WTC11 (cell line): ENCODE measurements around the gene STK33. TPM values are rescaled to one million over a fixed set of nuclear protein-coding genes. Genes with fewer than 3 reads are reported as not detected.

ENCODE experiments used
- ATAC-seq: fragments of 200-7000 bp; cut with Tn5 transposase; 2 replicates; pipeline ENCODE4 v1.10.0; 2021; ENCODE audit warnings: mild to moderate bottlenecking, moderate library complexity
- CTCF ChIA-PET: fragments of 300-600 bp; sonication (Branson Sonifier 250); formaldehyde crosslinking; loops from one replicate; lab custom pipeline; 2021; ENCODE audit warnings: antibody characterized with exemption; lab: Charles Lee
- POLR2A ChIA-PET: fragments of 350-600 bp; sonication (Branson Sonifier 250); formaldehyde crosslinking; loops from one replicate; lab custom pipeline; 2021; ENCODE audit warnings: antibody characterized with exemption; lab: Charles Lee
- DNase-seq: peaks from one replicate; pipeline ENCODE4 v3.0.0; 2021; ENCODE audit warnings: low spot score
- H3K27ac Mint-ChIP-seq: 2 replicates; pipeline ENCODE4 v1.8.0; 2021; ENCODE audit warnings: mixed read lengths
- H3K27me3 Mint-ChIP-seq: 2 replicates; pipeline ENCODE4 v1.8.0; 2021; ENCODE audit warnings: low read depth, mild to moderate bottlenecking, moderate library complexity, mixed read lengths
- H3K36me3 Mint-ChIP-seq: 2 replicates; pipeline ENCODE4 v1.8.0; 2021; ENCODE audit warnings: mixed read lengths
- H3K4me1 Mint-ChIP-seq: 2 replicates; pipeline ENCODE4 v1.8.0; 2022; ENCODE audit warnings: mixed read lengths
- H3K4me3 Mint-ChIP-seq: 2 replicates; pipeline ENCODE4 v1.8.0; 2021; ENCODE audit warnings: mild to moderate bottlenecking, moderate library complexity, mixed read lengths
- H3K9me3 Mint-ChIP-seq: 2 replicates; pipeline ENCODE4 v1.8.0; 2021; ENCODE audit warnings: mixed read lengths
- ELF4 ChIP-seq: sonication (generic); formaldehyde crosslinking; IDR thresholded peaks from 2 replicates; pipeline ENCODE4 v1.8.1; 2022; ENCODE audit warnings: low read depth, mild to moderate bottlenecking, moderate library complexity, missing genetic modification reagents
- IRF2 ChIP-seq: sonication (generic); formaldehyde crosslinking; IDR thresholded peaks from 2 replicates; pipeline ENCODE4 v1.8.0; 2022; ENCODE audit warnings: low read depth, missing genetic modification reagents, borderline replicate concordance
- JUN ChIP-seq: sonication (generic); formaldehyde crosslinking; IDR thresholded peaks from 2 replicates; pipeline ENCODE4 v1.8.0; 2023; ENCODE audit warnings: mild to moderate bottlenecking, missing genetic modification reagents
- NR2C2 ChIP-seq: sonication (generic); formaldehyde crosslinking; IDR thresholded peaks from 2 replicates; pipeline ENCODE4 v1.8.0; 2022; ENCODE audit warnings: mild to moderate bottlenecking, missing genetic modification reagents
- TEAD1 ChIP-seq: sonication (generic); formaldehyde crosslinking; IDR thresholded peaks from 2 replicates; pipeline ENCODE4 v1.8.0; 2022; ENCODE audit warnings: mild to moderate bottlenecking, missing genetic modification reagents
- ZNF671 ChIP-seq: fragments of 250-450 bp; sonication (Bioruptor Pico); IDR thresholded peaks from 2 replicates; pipeline ENCODE4 v1.8.0; 2021; ENCODE audit warnings: mild to moderate bottlenecking
- total RNA-seq: library from RNA; stranded (reverse); gene quantifications from 3 replicates; pipeline ENCODE4 v1.2.3, GENCODE V29; 2021
- TF ChIP-seq, protein P1 (sequence below): sonication (generic); formaldehyde crosslinking; IDR thresholded peaks from 2 replicates; pipeline ENCODE4 v1.8.0; 2023; ENCODE audit warnings: missing genetic modification reagents
- TF ChIP-seq, protein P2 (sequence below): fragments of 250-450 bp; sonication (Bioruptor Pico); IDR thresholded peaks from 2 replicates; pipeline ENCODE4 v1.9.0; 2021; ENCODE audit warnings: mild to moderate bottlenecking, borderline replicate concordance
- TF ChIP-seq, protein P3 (sequence below): sonication (generic); formaldehyde crosslinking; IDR thresholded peaks from 2 replicates; pipeline ENCODE4 v1.8.0; 2022; ENCODE audit warnings: mild to moderate bottlenecking, missing genetic modification reagents
- TF ChIP-seq, protein P4 (sequence below): sonication (generic); formaldehyde crosslinking; IDR thresholded peaks from 2 replicates; pipeline ENCODE4 v1.8.1; 2022; ENCODE audit warnings: mild to moderate bottlenecking, moderate library complexity, missing genetic modification reagents
- TF ChIP-seq, protein P5 (sequence below): sonication (generic); formaldehyde crosslinking; conservative IDR thresholded peaks from 2 replicates; pipeline ENCODE4 v1.8.1; 2022; ENCODE audit warnings: mild to moderate bottlenecking, missing genetic modification reagents
- TF ChIP-seq, protein P6 (sequence below): sonication (generic); formaldehyde crosslinking; IDR thresholded peaks from 2 replicates; pipeline ENCODE4 v1.8.1; 2022; ENCODE audit warnings: low read depth, mild to moderate bottlenecking, moderate library complexity, missing genetic modification reagents, borderline replicate concordance
- TF ChIP-seq, protein P7 (sequence below): sonication (generic); formaldehyde crosslinking; IDR thresholded peaks from 2 replicates; pipeline ENCODE4 v1.8.0; 2023; ENCODE audit warnings: mild to moderate bottlenecking, missing genetic modification reagents
- TF ChIP-seq, protein P8 (sequence below): sonication (generic); formaldehyde crosslinking; IDR thresholded peaks from 2 replicates; pipeline ENCODE4 v1.8.0; 2022; ENCODE audit warnings: mild to moderate bottlenecking, missing genetic modification reagents

STK33 gene
- total RNA-seq, 1 experiment from 2014 or later: 13.3 TPM

DNA sequence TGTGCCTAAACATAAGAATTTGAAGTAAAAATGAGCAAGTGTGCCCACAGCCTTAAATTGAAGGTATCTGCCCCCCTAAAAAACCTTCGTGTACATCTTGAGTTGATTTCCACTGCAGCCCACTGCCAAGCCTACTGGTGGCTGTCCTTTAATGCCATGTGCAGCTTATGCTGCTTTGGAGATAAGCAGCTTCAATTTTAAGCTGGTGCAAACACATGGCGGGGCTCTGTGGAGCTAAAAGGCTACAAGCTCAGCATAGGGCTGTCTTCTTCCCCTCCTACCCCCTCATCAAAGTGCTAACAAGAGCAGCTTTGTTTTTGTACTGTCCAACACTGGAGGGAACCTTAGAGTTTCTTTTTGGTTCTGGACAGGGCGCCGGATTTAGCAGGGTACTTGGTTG, 201.9 kb downstream of the STK33 start:
- Mint-ChIP-seq H3K9me3 (peaks cover 22% of the 10 kb centered on the region), H3K4me3 (no peak overlapping the region), H3K27ac (no peak overlapping the region), H3K36me3 (peaks cover 20% of the 10 kb centered on the region), H3K4me1 (peaks cover 26% of the 10 kb centered on the region), H3K27me3 (no peaks in the 10 kb centered on the region)
- ATAC-seq (no peak), DNase-seq (no peak)
- POLR2A ChIA-PET: interaction anchor here (0.6 kb wide), 1 partner anchor 63 kb away, joined by 6 read pairs; no protein-coding TSS in a partner anchor
- CTCF ChIA-PET: interaction anchor here (1.5 kb wide), 1 partner anchor 175 kb away, joined by 3 read pairs; no protein-coding TSS in a partner anchor
- TF ChIP-seq, protein P1, sequence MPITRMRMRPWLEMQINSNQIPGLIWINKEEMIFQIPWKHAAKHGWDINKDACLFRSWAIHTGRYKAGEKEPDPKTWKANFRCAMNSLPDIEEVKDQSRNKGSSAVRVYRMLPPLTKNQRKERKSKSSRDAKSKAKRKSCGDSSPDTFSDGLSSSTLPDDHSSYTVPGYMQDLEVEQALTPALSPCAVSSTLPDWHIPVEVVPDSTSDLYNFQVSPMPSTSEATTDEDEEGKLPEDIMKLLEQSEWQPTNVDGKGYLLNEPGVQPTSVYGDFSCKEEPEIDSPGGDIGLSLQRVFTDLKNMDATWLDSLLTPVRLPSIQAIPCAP (CRISPR knock-in tag): no peak
- TF ChIP-seq, protein P2, sequence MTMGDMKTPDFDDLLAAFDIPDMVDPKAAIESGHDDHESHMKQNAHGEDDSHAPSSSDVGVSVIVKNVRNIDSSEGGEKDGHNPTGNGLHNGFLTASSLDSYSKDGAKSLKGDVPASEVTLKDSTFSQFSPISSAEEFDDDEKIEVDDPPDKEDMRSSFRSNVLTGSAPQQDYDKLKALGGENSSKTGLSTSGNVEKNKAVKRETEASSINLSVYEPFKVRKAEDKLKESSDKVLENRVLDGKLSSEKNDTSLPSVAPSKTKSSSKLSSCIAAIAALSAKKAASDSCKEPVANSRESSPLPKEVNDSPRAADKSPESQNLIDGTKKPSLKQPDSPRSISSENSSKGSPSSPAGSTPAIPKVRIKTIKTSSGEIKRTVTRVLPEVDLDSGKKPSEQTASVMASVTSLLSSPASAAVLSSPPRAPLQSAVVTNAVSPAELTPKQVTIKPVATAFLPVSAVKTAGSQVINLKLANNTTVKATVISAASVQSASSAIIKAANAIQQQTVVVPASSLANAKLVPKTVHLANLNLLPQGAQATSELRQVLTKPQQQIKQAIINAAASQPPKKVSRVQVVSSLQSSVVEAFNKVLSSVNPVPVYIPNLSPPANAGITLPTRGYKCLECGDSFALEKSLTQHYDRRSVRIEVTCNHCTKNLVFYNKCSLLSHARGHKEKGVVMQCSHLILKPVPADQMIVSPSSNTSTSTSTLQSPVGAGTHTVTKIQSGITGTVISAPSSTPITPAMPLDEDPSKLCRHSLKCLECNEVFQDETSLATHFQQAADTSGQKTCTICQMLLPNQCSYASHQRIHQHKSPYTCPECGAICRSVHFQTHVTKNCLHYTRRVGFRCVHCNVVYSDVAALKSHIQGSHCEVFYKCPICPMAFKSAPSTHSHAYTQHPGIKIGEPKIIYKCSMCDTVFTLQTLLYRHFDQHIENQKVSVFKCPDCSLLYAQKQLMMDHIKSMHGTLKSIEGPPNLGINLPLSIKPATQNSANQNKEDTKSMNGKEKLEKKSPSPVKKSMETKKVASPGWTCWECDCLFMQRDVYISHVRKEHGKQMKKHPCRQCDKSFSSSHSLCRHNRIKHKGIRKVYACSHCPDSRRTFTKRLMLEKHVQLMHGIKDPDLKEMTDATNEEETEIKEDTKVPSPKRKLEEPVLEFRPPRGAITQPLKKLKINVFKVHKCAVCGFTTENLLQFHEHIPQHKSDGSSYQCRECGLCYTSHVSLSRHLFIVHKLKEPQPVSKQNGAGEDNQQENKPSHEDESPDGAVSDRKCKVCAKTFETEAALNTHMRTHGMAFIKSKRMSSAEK (CRISPR knock-in tag): no peak
- TF ChIP-seq IRF2 (CRISPR knock-in tag): no peak
- TF ChIP-seq, protein P3, sequence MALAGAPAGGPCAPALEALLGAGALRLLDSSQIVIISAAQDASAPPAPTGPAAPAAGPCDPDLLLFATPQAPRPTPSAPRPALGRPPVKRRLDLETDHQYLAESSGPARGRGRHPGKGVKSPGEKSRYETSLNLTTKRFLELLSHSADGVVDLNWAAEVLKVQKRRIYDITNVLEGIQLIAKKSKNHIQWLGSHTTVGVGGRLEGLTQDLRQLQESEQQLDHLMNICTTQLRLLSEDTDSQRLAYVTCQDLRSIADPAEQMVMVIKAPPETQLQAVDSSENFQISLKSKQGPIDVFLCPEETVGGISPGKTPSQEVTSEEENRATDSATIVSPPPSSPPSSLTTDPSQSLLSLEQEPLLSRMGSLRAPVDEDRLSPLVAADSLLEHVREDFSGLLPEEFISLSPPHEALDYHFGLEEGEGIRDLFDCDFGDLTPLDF (CRISPR knock-in tag): no peak
- TF ChIP-seq, protein P4, sequence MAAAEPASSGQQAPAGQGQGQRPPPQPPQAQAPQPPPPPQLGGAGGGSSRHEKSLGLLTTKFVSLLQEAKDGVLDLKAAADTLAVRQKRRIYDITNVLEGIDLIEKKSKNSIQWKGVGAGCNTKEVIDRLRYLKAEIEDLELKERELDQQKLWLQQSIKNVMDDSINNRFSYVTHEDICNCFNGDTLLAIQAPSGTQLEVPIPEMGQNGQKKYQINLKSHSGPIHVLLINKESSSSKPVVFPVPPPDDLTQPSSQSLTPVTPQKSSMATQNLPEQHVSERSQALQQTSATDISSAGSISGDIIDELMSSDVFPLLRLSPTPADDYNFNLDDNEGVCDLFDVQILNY (CRISPR knock-in tag): no peak
- TF ChIP-seq, protein P5, sequence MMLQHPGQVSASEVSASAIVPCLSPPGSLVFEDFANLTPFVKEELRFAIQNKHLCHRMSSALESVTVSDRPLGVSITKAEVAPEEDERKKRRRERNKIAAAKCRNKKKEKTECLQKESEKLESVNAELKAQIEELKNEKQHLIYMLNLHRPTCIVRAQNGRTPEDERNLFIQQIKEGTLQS (CRISPR knock-in tag): no peak
- TF ChIP-seq JUN (CRISPR knock-in tag): no peak
- TF ChIP-seq, protein P6, sequence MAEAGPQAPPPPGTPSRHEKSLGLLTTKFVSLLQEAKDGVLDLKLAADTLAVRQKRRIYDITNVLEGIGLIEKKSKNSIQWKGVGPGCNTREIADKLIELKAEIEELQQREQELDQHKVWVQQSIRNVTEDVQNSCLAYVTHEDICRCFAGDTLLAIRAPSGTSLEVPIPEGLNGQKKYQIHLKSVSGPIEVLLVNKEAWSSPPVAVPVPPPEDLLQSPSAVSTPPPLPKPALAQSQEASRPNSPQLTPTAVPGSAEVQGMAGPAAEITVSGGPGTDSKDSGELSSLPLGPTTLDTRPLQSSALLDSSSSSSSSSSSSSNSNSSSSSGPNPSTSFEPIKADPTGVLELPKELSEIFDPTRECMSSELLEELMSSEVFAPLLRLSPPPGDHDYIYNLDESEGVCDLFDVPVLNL: no peak
- TF ChIP-seq ZNF671 (CRISPR knock-in tag): no peak
- TF ChIP-seq ELF4 (CRISPR knock-in tag): no peak
- no peak for TF ChIP-seq TEAD1 (CRISPR knock-in tag)
- TF ChIP-seq, protein P7, sequence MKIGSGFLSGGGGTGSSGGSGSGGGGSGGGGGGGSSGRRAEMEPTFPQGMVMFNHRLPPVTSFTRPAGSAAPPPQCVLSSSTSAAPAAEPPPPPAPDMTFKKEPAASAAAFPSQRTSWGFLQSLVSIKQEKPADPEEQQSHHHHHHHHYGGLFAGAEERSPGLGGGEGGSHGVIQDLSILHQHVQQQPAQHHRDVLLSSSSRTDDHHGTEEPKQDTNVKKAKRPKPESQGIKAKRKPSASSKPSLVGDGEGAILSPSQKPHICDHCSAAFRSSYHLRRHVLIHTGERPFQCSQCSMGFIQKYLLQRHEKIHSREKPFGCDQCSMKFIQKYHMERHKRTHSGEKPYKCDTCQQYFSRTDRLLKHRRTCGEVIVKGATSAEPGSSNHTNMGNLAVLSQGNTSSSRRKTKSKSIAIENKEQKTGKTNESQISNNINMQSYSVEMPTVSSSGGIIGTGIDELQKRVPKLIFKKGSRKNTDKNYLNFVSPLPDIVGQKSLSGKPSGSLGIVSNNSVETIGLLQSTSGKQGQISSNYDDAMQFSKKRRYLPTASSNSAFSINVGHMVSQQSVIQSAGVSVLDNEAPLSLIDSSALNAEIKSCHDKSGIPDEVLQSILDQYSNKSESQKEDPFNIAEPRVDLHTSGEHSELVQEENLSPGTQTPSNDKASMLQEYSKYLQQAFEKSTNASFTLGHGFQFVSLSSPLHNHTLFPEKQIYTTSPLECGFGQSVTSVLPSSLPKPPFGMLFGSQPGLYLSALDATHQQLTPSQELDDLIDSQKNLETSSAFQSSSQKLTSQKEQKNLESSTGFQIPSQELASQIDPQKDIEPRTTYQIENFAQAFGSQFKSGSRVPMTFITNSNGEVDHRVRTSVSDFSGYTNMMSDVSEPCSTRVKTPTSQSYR (CRISPR knock-in tag): no peak
- no peak for TF ChIP-seq NR2C2 (CRISPR knock-in tag)
- TF ChIP-seq, protein P8, sequence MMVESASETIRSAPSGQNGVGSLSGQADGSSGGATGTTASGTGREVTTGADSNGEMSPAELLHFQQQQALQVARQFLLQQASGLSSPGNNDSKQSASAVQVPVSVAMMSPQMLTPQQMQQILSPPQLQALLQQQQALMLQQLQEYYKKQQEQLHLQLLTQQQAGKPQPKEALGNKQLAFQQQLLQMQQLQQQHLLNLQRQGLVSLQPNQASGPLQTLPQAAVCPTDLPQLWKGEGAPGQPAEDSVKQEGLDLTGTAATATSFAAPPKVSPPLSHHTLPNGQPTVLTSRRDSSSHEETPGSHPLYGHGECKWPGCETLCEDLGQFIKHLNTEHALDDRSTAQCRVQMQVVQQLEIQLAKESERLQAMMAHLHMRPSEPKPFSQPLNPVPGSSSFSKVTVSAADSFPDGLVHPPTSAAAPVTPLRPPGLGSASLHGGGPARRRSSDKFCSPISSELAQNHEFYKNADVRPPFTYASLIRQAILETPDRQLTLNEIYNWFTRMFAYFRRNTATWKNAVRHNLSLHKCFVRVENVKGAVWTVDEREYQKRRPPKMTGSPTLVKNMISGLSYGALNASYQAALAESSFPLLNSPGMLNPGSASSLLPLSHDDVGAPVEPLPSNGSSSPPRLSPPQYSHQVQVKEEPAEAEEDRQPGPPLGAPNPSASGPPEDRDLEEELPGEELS (CRISPR knock-in tag): no peak
